Nephron progenitor cell (in vitro differentiated cells): ENCODE results near the gene DENND2D.
A peak's percentile ranks its signal among the peaks of the same experiment; 100 is the strongest.

Experiments used
- DNase-seq: peaks from one replicate; pipeline ENCODE4 v3.0.0; 2021
- H3K27ac Mint-ChIP-seq: 2 replicates; pipeline ENCODE4 v1.8.0; 2021; ENCODE audit warnings: mild to moderate bottlenecking, moderate library complexity, mixed read lengths
- H3K27me3 Mint-ChIP-seq: 2 replicates; pipeline ENCODE4 v1.8.0; 2021; ENCODE audit warnings: mild to moderate bottlenecking, low read depth, mixed read lengths; ENCODE audit not compliant: poor library complexity
- H3K36me3 Mint-ChIP-seq: 2 replicates; pipeline ENCODE4 v1.8.0; 2021; ENCODE audit warnings: low read depth, mixed read lengths
- H3K4me1 Mint-ChIP-seq: 2 replicates; pipeline ENCODE4 v1.8.0; 2021; ENCODE audit warnings: mixed read lengths
- H3K4me3 Mint-ChIP-seq: 2 replicates; pipeline ENCODE4 v1.8.0; 2021; ENCODE audit warnings: mild to moderate bottlenecking, moderate library complexity, mixed read lengths
- H3K9me3 Mint-ChIP-seq: 2 replicates; pipeline ENCODE4 v1.8.0; 2021; ENCODE audit warnings: mild to moderate bottlenecking, moderate library complexity, mixed read lengths
- TF ChIP-seq, protein P1 (sequence below): fragments of 200-600 bp; sonication (generic); IDR thresholded peaks from 2 replicates; pipeline ENCODE4 v1.5.0; 2021; ENCODE audit warnings: antibody characterized with exemption

DENND2D gene

DNA sequence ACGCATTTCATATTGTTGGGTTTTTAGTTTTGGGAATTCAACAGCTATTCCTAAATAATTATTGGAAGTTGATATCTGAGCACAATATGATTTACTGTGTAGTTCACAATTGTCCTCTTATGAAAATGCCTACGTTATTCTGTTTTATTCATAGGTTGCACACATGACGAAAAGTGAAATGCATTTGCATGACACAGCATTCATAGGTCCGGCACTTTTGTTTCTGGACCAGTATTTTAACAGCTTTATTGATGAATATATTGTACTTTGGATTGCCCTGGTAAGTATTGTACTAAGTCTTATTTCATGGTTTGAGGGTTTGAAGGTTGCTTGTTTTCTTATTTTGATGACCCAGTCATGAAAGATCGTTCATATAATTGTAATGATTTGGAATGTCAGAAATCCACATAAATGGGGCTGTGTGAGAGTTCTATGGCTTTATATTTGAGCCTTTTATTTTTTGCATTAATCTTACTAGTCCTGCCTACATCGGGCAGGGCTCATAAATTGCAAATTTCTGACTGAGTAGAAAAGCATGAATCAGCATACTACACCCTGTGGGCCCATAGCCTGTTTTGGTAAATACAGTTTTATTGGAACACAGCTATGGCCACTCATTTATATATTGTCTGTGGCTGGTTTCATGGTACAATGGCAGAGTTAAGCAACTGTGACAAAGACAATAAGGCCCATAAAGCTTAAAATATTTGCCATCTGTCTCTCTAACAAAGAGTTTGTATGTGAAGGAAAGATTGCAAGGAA is 17.0 kb downstream of the DENND2D start:
- Mint-ChIP-seq H3K27me3 (no peaks in the 10 kb centered on the region), H3K4me3 (no peak overlapping the region), H3K36me3 (peaks cover 64% of the 10 kb centered on the region), H3K4me1 (no peaks in the 10 kb centered on the region), H3K9me3 (no peaks in the 10 kb centered on the region), H3K27ac (no peak overlapping the region)
- no peak for DNase-seq
- TF ChIP-seq, protein P1, sequence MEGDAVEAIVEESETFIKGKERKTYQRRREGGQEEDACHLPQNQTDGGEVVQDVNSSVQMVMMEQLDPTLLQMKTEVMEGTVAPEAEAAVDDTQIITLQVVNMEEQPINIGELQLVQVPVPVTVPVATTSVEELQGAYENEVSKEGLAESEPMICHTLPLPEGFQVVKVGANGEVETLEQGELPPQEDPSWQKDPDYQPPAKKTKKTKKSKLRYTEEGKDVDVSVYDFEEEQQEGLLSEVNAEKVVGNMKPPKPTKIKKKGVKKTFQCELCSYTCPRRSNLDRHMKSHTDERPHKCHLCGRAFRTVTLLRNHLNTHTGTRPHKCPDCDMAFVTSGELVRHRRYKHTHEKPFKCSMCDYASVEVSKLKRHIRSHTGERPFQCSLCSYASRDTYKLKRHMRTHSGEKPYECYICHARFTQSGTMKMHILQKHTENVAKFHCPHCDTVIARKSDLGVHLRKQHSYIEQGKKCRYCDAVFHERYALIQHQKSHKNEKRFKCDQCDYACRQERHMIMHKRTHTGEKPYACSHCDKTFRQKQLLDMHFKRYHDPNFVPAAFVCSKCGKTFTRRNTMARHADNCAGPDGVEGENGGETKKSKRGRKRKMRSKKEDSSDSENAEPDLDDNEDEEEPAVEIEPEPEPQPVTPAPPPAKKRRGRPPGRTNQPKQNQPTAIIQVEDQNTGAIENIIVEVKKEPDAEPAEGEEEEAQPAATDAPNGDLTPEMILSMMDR = no peak

DNA sequence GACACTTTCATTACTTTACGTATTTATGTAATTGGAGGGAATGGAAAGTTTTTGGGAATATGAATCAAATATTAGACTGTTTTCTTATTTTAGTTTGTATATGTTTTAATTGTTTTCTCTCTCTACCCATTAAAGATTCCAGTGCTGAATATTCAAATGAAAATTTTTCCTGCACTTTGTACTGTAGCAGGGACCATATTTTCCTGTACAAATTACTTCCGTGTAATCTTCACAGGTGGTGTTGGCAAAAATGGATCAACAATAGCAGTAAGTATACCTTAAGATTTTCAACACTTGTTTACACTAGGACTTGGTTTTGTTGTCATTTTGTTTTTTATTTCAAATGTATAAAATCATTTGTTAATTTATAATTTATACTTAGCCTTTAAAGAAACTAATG is 18.4 kb downstream of the DENND2D start:
- no peak overlapping the region for H3K4me3 Mint-ChIP-seq
- peaks cover 2% of the 10 kb centered on the region for H3K4me1 Mint-ChIP-seq
- TF ChIP-seq, protein P1 = no peak
- no peaks in the 10 kb centered on the region for H3K27me3 Mint-ChIP-seq
- no peak for DNase-seq
- H3K27ac Mint-ChIP-seq = no peak overlapping the region
- H3K9me3 Mint-ChIP-seq = no peaks in the 10 kb centered on the region
- H3K36me3 Mint-ChIP-seq = peaks cover 61% of the 10 kb centered on the region

DNA sequence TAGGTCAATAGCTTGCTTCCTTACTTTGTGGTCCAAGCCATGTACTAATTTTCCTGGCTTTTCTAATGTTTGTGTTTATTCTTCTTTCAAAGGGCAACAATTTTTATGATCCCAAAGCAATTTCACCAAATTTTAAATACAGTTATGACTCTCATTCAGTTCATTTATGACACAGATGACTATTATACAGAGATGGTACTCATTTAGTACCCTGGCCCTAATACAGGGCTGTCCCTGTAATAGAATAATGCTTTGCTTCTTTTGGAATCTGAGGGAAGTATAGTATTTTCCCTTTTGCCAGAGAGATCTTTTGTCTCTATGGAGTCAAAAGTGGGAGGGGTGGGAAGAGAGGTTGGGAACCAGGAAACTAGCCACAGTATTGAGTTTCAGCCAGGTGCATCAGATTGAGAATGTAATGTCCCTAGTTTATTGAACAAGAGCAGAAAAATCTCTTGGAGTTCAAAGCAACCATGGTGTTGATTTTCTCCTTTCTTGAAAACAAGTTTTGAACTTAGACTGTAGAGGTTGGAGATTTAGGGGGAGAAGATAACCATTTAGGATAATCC is 20.4 kb downstream of the DENND2D start:
- H3K9me3 Mint-ChIP-seq = no peaks in the 10 kb centered on the region
- DNase-seq = no peak
- H3K4me1 Mint-ChIP-seq = peaks cover 5% of the 10 kb centered on the region
- TF ChIP-seq, protein P1 = no peak
- H3K27ac Mint-ChIP-seq = no peak overlapping the region
- H3K36me3 Mint-ChIP-seq = peaks cover 64% of the 10 kb centered on the region
- H3K27me3 Mint-ChIP-seq = no peaks in the 10 kb centered on the region
- no peak overlapping the region for H3K4me3 Mint-ChIP-seq

DNA sequence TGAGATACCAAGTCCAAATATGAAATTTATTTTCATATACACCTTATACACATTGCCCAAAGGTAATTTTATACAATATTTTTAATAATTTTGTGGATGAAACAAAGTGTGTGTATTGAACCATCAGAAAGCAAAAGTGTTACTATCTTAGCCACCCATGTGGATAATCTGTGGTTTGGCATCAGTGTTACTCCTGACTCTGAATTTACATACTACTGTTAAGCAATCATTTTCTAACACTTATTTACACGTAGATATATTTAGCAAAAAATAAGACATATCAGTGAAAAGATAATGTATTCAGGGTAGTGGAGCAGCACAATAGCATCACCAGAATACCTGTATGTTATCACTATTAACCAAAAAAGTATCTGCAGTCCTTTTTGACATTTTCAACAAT is 23.8 kb downstream of the DENND2D start:
- TF ChIP-seq, protein P1 = no peak
- no peaks in the 10 kb centered on the region for H3K9me3 Mint-ChIP-seq

DNA sequence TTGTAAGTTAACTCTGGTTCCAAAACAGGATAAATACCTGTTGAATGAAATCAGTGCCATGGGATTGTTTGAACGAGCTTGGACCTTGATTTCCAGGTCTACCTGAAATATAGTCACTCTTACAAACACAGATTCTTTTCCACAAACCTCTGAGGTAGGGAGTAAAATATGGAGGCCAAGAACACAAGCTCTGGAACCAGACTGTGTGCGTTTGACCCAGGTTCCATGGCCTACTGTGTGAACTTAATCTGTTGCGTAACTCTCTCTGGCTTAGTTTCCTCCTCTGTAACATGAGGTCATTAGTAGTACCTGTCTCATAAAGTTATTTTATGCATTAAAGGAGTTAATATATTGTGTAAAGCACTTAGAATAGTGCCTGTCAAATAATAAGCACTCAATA is 25.1 kb downstream of the DENND2D start:
- no peak overlapping the region for H3K4me3 Mint-ChIP-seq
- TF ChIP-seq, protein P1 = no peak
- H3K27me3 Mint-ChIP-seq = no peaks in the 10 kb centered on the region
- peaks cover 50% of the 10 kb centered on the region for H3K36me3 Mint-ChIP-seq
- no peak overlapping the region for H3K27ac Mint-ChIP-seq
- no peaks in the 10 kb centered on the region for H3K9me3 Mint-ChIP-seq
- peaks cover 5% of the 10 kb centered on the region for H3K4me1 Mint-ChIP-seq
- DNase-seq = no peak

More for the DNA sequence above, 23.8 kb downstream of the DENND2D start:
- DNase-seq = no peak
- Mint-ChIP-seq H3K4me1 (peaks cover 5% of the 10 kb centered on the region), H3K36me3 (peaks cover 52% of the 10 kb centered on the region), H3K27ac (peak overlapping the region; percentile 56), H3K27me3 (no peaks in the 10 kb centered on the region), H3K4me3 (no peak overlapping the region)

DNA sequence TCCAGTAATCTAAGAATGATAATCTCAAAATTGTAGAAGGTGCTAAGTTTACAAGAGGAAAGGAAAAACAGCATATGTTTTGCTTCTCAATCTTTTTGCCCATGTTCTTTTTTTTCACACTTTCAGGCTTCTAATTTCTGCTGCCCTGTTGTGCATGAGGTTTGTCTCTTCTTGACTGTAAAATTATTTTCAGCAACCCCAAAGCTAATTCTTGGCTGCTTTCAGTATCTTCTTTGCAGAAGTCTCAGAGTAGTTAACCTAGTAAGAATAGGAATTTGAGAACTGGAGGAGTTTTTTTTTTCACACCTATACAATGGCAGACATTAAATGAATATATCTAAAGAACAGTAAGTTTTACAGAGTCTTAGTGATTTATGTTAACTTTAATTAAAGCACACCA is 26.4 kb downstream of the DENND2D start:
- Mint-ChIP-seq H3K27me3 (no peaks in the 10 kb centered on the region), H3K27ac (no peak overlapping the region), H3K4me3 (no peak overlapping the region), H3K4me1 (peaks cover 5% of the 10 kb centered on the region), H3K36me3 (peaks cover 40% of the 10 kb centered on the region), H3K9me3 (no peaks in the 10 kb centered on the region)
- TF ChIP-seq, protein P1 = no peak
- DNase-seq = no peak
